Hematopoietic multipotent progenitor cell treated with erythropoietin and hydrocortisone succinate and interleukin-3 and kit ligand, for 8 days (in vitro differentiated cells): ENCODE data around the gene TMED5.

ENCODE experiments used
- DNase-seq: peaks from one replicate; pipeline ENCODE4 v3.0.0-alpha.2; 2015

TMED5 gene

DNA sequence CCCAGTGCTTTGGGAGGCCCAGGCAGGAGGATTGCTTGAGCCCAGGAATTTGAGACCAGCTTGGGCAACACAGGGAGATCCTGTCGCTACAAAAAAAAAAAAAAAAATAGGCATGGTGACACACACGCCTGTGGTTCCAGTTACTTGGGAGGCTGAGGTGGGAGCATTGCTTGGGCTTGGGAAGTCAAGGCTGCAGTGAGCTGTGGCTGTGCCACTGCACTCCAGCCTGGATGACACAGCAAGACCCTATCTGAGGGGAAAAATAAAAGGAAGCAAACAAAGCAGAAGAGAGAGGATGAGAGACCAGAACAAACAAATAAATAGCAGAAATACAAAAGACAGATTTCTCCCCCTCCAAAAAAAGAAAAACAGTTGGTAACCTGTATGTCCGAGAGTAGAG lies 67.1 kb downstream of the TMED5 start:
- no peak for DNase-seq

- DNase-seq = no peak
Measured at GRCh38 chr1:93111561-93111960, 68.7 kb downstream of the TMED5 start.

DNA sequence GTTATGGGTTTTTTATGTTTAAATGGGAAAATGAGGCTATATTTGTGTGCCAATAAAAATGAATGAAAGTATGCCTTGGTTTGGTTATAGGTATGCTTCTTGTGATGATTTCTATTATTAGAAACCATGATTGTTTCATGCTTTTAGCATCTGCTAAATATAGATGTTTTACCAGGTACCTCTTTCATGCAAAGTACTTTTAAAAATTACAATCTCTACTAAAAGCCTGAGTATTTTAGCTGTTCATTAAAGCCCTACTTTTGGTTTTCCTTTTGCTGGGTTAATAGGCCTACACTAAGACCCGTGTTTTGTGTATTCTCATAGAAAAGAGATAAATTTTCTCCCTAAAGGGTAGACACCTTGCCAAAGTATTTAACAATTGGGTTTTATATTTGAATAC lies 69.1 kb downstream of the TMED5 start:
- DNase-seq = no peak

DNA sequence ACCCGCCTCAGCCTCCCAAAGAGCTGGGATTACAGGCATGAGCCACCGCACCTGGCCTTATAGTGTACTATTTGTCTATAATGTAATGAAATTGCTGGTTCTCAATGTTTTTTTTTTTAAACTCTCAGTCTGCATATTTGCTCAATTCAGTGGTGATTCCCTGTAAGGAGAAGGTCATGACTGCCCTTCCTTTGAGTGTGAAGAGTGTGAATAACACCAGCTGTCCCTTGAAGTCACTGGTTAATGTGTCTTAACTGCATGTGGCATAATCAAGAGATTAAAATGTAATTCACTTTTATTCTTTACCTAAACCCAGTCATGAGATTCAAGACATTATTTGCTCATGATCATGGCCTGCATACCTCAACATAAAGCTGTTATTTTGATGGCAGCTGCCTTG lies 70.6 kb downstream of the TMED5 start:
- DNase-seq = no peak

DNA sequence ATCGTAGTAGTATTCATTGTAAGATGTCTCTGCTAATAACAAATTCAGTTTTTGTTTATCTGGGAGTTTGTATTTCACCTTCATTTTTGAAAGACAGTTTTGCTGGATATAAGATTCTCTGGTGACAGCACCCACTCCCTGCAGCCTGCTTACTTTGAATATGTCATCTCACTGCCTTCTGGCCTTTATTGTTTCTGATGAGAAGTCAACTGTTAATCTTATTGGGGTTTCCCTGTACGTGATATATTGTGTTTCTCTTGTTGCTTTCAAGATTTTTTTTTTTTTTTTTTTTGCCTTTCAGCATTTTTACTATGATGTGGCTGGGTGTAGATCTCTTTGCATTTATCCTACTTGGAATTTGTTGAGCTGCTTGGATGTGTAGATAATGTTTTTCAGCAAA lies 71.9 kb downstream of the TMED5 start:
- no peak for DNase-seq

GRCh38 chr1:93107395-93107794 lies 72.8 kb downstream of the TMED5 start:
- DNase-seq = no peak

- no peak for DNase-seq
Measured at GRCh38 chr1:93106226-93106625, 74.0 kb downstream of the TMED5 start.

DNA sequence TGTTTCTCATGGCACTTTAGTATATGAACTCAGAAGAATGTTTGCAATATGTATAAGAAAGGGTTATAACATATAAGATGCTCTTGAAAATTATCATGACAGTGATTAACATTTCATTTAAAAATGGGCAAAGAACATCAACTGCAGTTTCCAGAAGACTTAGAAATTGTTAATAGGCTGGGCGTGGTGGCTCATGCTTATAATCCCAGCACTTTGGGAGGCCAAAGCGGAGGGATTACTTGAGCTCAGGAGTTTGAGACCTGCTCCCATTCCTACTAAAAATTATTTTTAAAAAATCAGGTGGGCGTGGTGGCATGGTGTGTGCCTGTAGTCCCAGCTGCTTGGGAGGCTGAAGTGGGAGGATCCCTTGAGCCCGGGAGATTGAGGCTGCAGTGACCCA lies 78.1 kb downstream of the TMED5 start:
- no peak for DNase-seq
